ENCODE data around the gene CNPPD1.

The CNPPD1 gene

GRCh38 chr2:219163156-219163555 is 13.6 kb downstream of the CNPPD1 start:
- DNase-seq (ENCODE audit: low read depth in 2 of 2, low spot score in 1 of 2): no peak

GRCh38 chr2:219161097-219161496 is 15.6 kb downstream of the CNPPD1 start:
- DNase-seq (ENCODE audit: low read depth in 2 of 2, low spot score in 1 of 2): no peak

- peak; percentile 84 to 88 for DNase-seq (ENCODE audit: low read depth in 2 of 2, low spot score in 1 of 2)
Observed at GRCh38 chr2:219160186-219161017, 16.3 kb downstream of the CNPPD1 start, which contains the start of gene NHEJ1. Gene NHEJ1 (minus strand): TSS chr2:219160815. CDS start chr2:219158362, 2,453 bp downstream.

GRCh38 chr2:219159771-219160185 is 16.9 kb downstream of the CNPPD1 start:
- no peak for DNase-seq (ENCODE audit: low read depth in 2 of 2, low spot score in 1 of 2)

- DNase-seq (ENCODE audit: low read depth in 2 of 2, low spot score in 1 of 2): no peak
Observed at GRCh38 chr2:219158586-219158985, 18.1 kb downstream of the CNPPD1 start.

GRCh38 chr2:219158025-219158424 is 18.7 kb downstream of the CNPPD1 start:
- no peak for DNase-seq (ENCODE audit: low read depth in 2 of 2, low spot score in 1 of 2)

- no peak for DNase-seq (ENCODE audit: low read depth in 2 of 2, low spot score in 1 of 2)
Observed at GRCh38 chr2:219157396-219157795, 19.3 kb downstream of the CNPPD1 start.

GRCh38 chr2:219155054-219155644 is 21.6 kb downstream of the CNPPD1 start:
- DNase-seq (ENCODE audit: low read depth in 2 of 2, low spot score in 1 of 2): no peak

- no peak for DNase-seq (ENCODE audit: low read depth in 2 of 2, low spot score in 1 of 2)
Observed at GRCh38 chr2:219149667-219150066, 27.1 kb downstream of the CNPPD1 start.

GRCh38 chr2:219142329-219142728 is 34.4 kb downstream of the CNPPD1 start:
- DNase-seq (ENCODE audit: low read depth in 2 of 2, low spot score in 1 of 2): no peak

- DNase-seq (ENCODE audit: low read depth in 2 of 2, low spot score in 1 of 2): no peak
Observed at GRCh38 chr2:219140722-219141121, 36.0 kb downstream of the CNPPD1 start.

GRCh38 chr2:219133976-219134375 is 42.7 kb downstream of the CNPPD1 start:
- no peak for DNase-seq (ENCODE audit: low read depth in 2 of 2, low spot score in 1 of 2)

- DNase-seq (ENCODE audit: low read depth in 2 of 2, low spot score in 1 of 2): no peak
Observed at GRCh38 chr2:219131744-219132143, 45.0 kb downstream of the CNPPD1 start.

GRCh38 chr2:219131327-219131726 is 45.4 kb downstream of the CNPPD1 start:
- no peak for DNase-seq (ENCODE audit: low read depth in 2 of 2, low spot score in 1 of 2)

GRCh38 chr2:219129589-219129988 is 47.1 kb downstream of the CNPPD1 start:
- DNase-seq (ENCODE audit: low read depth in 2 of 2, low spot score in 1 of 2): no peak

GRCh38 chr2:219128396-219128795 is 48.3 kb downstream of the CNPPD1 start:
- DNase-seq (ENCODE audit: low read depth in 2 of 2, low spot score in 1 of 2): no peak

- no peak for DNase-seq (ENCODE audit: low read depth in 2 of 2, low spot score in 1 of 2)
Observed at GRCh38 chr2:219127037-219127635, 49.6 kb downstream of the CNPPD1 start.

- no peak for DNase-seq (ENCODE audit: low read depth in 2 of 2, low spot score in 1 of 2)
Observed at GRCh38 chr2:219126555-219126954, 50.2 kb downstream of the CNPPD1 start.

GRCh38 chr2:219125886-219126270 is 50.8 kb downstream of the CNPPD1 start:
- DNase-seq (ENCODE audit: low read depth in 2 of 2, low spot score in 1 of 2): no peak

- DNase-seq (ENCODE audit: low read depth in 2 of 2, low spot score in 1 of 2): no peak
Observed at GRCh38 chr2:219125225-219125885, 51.4 kb downstream of the CNPPD1 start.

GRCh38 chr2:219124381-219125110 is 52.2 kb downstream of the CNPPD1 start:
- DNase-seq (ENCODE audit: low read depth in 2 of 2, low spot score in 1 of 2): peak; percentile 2 to 14
